ENCODE results near the gene SORL1.

SORL1 gene

GRCh38 chr11:121561716-121562115 is 109.6 kb downstream of the SORL1 start:
- Histone ChIP-seq H3K9ac (ENCODE audit: low read depth, low read length) (no peak overlapping the region), H3K9me3 (ENCODE audit: insufficient read depth, low read length, severe bottlenecking) (no peaks in the 10 kb centered on the region), H3K4me3 (ENCODE audit: low read depth in 1 of 2, low read length in 2 of 2) (no peak overlapping the region), H3K36me3 (ENCODE audit: insufficient read depth, low read length) (peaks cover 75% of the 10 kb centered on the region), H3K79me2 (ENCODE audit: insufficient read depth, low read length) (no peaks in the 10 kb centered on the region), H4K20me1 (ENCODE audit: insufficient read depth, low read length) (no peaks in the 10 kb centered on the region), H3K4me1 (ENCODE audit: insufficient read depth, low read length) (peaks cover 24% of the 10 kb centered on the region), H3K27me3 (ENCODE audit: insufficient read depth, low read length, poor library complexity) (no peaks in the 10 kb centered on the region), H2AFZ (ENCODE audit: low read depth, low read length) (no peak overlapping the region), H3K27ac (ENCODE audit: low read length) (no peak overlapping the region), H3K4me2 (ENCODE audit: insufficient read depth, low read length) (no peak overlapping the region)
- no peak for DNase-seq
- ATAC-seq (ENCODE audit: insufficient read depth, low read depth), result no peak
- TF ChIP-seq CTCF (IDR thresholded peaks at IDR 0.05; ENCODE audit: borderline replicate concordance, extremely low read depth, low read length, poor library complexity, severe bottlenecking) (no peak), EZH2 (IDR thresholded peaks at IDR 0.05; ENCODE audit: borderline replicate concordance, low read depth, low read length, severe bottlenecking) (no peak)

GRCh38 chr11:121563003-121563402 is 110.9 kb downstream of the SORL1 start:
- no peaks in the 10 kb centered on the region for H3K9me3 ChIP-seq (ENCODE audit: insufficient read depth, low read length, severe bottlenecking)
- H3K79me2 ChIP-seq (ENCODE audit: insufficient read depth, low read length), result no peaks in the 10 kb centered on the region
- no peaks in the 10 kb centered on the region for H3K27me3 ChIP-seq (ENCODE audit: insufficient read depth, low read length, poor library complexity)
- H3K4me2 ChIP-seq (ENCODE audit: insufficient read depth, low read length), result no peak overlapping the region
- no peak for DNase-seq
- no peaks in the 10 kb centered on the region for H4K20me1 ChIP-seq (ENCODE audit: insufficient read depth, low read length)
- TF ChIP-seq CTCF (IDR thresholded peaks at IDR 0.05; ENCODE audit: borderline replicate concordance, extremely low read depth, low read length, poor library complexity, severe bottlenecking), result no peak
- peaks cover 11% of the 10 kb centered on the region for H3K4me1 ChIP-seq (ENCODE audit: insufficient read depth, low read length)
- no peak overlapping the region for H3K4me3 ChIP-seq (ENCODE audit: low read depth in 1 of 2, low read length in 2 of 2)
- H2AFZ ChIP-seq (ENCODE audit: low read depth, low read length), result no peak overlapping the region
- H3K36me3 ChIP-seq (ENCODE audit: insufficient read depth, low read length), result peaks cover 82% of the 10 kb centered on the region
- no peak for ATAC-seq (ENCODE audit: insufficient read depth, low read depth)
- no peak overlapping the region for H3K27ac ChIP-seq (ENCODE audit: low read length)
- no peak overlapping the region for H3K9ac ChIP-seq (ENCODE audit: low read depth, low read length)

- no peak overlapping the region for H3K9ac ChIP-seq (ENCODE audit: low read depth, low read length)
- TF ChIP-seq EZH2 (IDR thresholded peaks at IDR 0.05; ENCODE audit: borderline replicate concordance, low read depth, low read length, severe bottlenecking) (no peak), CTCF (IDR thresholded peaks at IDR 0.05; ENCODE audit: borderline replicate concordance, extremely low read depth, low read length, poor library complexity, severe bottlenecking) (no peak)
- H3K27me3 ChIP-seq (ENCODE audit: insufficient read depth, low read length, poor library complexity), result no peaks in the 10 kb centered on the region
- peaks cover 79% of the 10 kb centered on the region for H3K36me3 ChIP-seq (ENCODE audit: insufficient read depth, low read length)
- H3K9me3 ChIP-seq (ENCODE audit: insufficient read depth, low read length, severe bottlenecking), result no peaks in the 10 kb centered on the region
- no peaks in the 10 kb centered on the region for H3K79me2 ChIP-seq (ENCODE audit: insufficient read depth, low read length)
- H3K27ac ChIP-seq (ENCODE audit: low read length), result no peak overlapping the region
- no peak overlapping the region for H3K4me3 ChIP-seq (ENCODE audit: low read depth in 1 of 2, low read length in 2 of 2)
- no peaks in the 10 kb centered on the region; the same call in 1 of the 2 replicates for H3K4me1 ChIP-seq (ENCODE audit: insufficient read depth, low read length)
- H3K4me2 ChIP-seq (ENCODE audit: insufficient read depth, low read length), result no peak overlapping the region
- no peaks in the 10 kb centered on the region for H4K20me1 ChIP-seq (ENCODE audit: insufficient read depth, low read length)
- no peak for DNase-seq
- no peak for ATAC-seq (ENCODE audit: insufficient read depth, low read depth)
- H2AFZ ChIP-seq (ENCODE audit: low read depth, low read length), result no peak overlapping the region
Observed at GRCh38 chr11:121563900-121564822, 112.0 kb downstream of the SORL1 start.
